Middle frontal gyrus (tissue), 1 donor: ENCODE results near the gene MTMR12.

ENCODE experiments used
- DNase-seq: peaks from one replicate; pipeline ENCODE4 v3.0.0-alpha.2; 2015; ENCODE audit warnings: low spot score; ENCODE audit errors: extremely low spot score

Gene MTMR12

GRCh38 chr5:32201122-32201753, 111.5 kb downstream of the MTMR12 start:
- DNase-seq: no peak

GRCh38 chr5:32197032-32197431, 115.7 kb downstream of the MTMR12 start:
- DNase-seq: no peak

- no peak for DNase-seq
Observed at GRCh38 chr5:32195265-32195664, 117.5 kb downstream of the MTMR12 start.

- no peak for DNase-seq
Observed at GRCh38 chr5:32193591-32193990, 119.1 kb downstream of the MTMR12 start.

- no peak for DNase-seq
Observed at GRCh38 chr5:32190095-32190494, 122.6 kb downstream of the MTMR12 start.

- DNase-seq: no peak
Observed at GRCh38 chr5:32187675-32188074, 125.1 kb downstream of the MTMR12 start.

- DNase-seq: no peak
Observed at GRCh38 chr5:32182463-32183063, 130.2 kb downstream of the MTMR12 start.
